ENCODE data around the gene SRSF3.

DNA sequence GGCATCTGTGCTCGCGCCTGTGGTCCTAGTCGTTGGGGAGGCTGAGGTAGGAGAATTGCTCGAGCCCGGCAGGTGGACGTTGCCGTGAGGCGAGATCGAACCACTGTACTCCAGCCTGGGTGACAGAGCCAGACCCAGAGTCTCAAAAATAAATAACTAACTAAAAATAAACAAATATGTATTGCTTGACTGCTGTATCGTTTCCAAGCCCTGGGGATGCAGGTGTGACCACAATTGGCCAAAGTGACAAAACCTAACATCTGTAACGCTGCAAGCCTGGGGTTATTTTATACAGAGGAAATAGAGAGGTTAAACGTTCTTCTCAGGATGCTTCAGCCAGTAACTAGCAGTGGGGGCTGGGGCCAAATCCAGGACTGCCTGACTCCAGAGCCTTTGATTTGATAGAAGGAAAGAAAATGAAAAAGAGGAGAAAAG lies 1.9 kb upstream of the SRSF3 start:
- TF ChIP-seq, protein P1, sequence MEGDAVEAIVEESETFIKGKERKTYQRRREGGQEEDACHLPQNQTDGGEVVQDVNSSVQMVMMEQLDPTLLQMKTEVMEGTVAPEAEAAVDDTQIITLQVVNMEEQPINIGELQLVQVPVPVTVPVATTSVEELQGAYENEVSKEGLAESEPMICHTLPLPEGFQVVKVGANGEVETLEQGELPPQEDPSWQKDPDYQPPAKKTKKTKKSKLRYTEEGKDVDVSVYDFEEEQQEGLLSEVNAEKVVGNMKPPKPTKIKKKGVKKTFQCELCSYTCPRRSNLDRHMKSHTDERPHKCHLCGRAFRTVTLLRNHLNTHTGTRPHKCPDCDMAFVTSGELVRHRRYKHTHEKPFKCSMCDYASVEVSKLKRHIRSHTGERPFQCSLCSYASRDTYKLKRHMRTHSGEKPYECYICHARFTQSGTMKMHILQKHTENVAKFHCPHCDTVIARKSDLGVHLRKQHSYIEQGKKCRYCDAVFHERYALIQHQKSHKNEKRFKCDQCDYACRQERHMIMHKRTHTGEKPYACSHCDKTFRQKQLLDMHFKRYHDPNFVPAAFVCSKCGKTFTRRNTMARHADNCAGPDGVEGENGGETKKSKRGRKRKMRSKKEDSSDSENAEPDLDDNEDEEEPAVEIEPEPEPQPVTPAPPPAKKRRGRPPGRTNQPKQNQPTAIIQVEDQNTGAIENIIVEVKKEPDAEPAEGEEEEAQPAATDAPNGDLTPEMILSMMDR (IDR thresholded peaks at IDR 0.05): no peak
- TF ChIP-seq POLR2AphosphoS5 (IDR thresholded peaks at IDR 0.05) (no peak), EP300 (IDR thresholded peaks at IDR 0.05) (no peak), POLR2A (IDR thresholded peaks at IDR 0.05) (no peak)

Data from sigmoid colon (tissue), 4 donors.